ENCODE measurements around the gene CLN6. TPM values are rescaled to one million over a fixed set of nuclear protein-coding genes. Genes with fewer than 3 reads are reported as not detected.
A peak's percentile ranks its signal among the peaks of the same experiment; 100 is the strongest.

The CLN6 gene
- total and polyA plus RNA-seq, 9 of the 15 experiments (the other 6 are each of a cell fraction or from before 2014, with no cell fraction given): 0.71 to 53.3 (median 39.3) TPM

DNA sequence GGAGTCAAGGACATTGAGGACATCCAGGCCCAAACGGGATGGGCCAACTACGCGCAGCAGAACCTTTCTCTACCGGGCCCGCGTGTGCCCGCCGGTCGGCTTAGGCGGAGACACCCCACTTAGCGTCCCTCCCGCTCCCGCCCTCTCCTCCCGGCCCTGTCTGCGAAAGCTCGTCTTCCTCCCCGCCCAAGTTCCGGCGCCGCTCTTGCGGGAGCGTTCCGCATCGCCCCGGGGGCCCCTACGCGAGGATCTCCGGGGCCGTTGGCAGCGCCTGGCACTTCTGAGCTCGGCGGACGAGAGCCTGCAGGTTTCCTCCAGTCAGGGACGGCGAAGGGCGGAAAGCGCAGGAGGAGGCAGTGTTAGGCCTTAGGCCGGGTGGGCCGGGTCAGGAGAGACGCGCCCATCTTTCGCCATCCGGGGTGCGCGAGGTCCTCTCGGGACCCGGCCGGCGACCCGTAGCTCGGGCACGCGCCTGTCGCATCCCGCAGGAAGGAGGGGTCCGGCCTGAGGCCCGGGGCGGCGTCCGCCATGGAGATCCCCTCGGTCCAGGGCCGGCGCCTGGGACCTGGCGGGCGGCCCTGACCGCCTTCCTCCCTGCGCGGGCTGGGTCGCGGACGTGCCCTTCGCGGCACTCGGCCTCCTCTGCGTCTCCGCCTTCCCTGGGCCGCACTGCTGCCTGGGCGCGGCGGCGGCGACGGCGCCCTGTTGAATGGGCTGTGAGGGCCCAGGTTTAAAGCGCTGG is 48.2 kb upstream of the CLN6 start, which contains the start of gene FEM1B (continued):
- TF ChIP-seq, protein P1, sequence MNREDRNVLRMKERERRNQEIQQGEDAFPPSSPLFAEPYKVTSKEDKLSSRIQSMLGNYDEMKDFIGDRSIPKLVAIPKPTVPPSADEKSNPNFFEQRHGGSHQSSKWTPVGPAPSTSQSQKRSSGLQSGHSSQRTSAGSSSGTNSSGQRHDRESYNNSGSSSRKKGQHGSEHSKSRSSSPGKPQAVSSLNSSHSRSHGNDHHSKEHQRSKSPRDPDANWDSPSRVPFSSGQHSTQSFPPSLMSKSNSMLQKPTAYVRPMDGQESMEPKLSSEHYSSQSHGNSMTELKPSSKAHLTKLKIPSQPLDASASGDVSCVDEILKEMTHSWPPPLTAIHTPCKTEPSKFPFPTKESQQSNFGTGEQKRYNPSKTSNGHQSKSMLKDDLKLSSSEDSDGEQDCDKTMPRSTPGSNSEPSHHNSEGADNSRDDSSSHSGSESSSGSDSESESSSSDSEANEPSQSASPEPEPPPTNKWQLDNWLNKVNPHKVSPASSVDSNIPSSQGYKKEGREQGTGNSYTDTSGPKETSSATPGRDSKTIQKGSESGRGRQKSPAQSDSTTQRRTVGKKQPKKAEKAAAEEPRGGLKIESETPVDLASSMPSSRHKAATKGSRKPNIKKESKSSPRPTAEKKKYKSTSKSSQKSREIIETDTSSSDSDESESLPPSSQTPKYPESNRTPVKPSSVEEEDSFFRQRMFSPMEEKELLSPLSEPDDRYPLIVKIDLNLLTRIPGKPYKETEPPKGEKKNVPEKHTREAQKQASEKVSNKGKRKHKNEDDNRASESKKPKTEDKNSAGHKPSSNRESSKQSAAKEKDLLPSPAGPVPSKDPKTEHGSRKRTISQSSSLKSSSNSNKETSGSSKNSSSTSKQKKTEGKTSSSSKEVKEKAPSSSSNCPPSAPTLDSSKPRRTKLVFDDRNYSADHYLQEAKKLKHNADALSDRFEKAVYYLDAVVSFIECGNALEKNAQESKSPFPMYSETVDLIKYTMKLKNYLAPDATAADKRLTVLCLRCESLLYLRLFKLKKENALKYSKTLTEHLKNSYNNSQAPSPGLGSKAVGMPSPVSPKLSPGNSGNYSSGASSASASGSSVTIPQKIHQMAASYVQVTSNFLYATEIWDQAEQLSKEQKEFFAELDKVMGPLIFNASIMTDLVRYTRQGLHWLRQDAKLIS (CRISPR knock-in tag; IDR thresholded peaks at IDR 0.05): no peak; the same call in 1 of the 2 replicates
- peak; percentile 34 for TF ChIP-seq TRIM28 (IDR thresholded peaks at IDR 0.05)
- TF ChIP-seq, protein P2, sequence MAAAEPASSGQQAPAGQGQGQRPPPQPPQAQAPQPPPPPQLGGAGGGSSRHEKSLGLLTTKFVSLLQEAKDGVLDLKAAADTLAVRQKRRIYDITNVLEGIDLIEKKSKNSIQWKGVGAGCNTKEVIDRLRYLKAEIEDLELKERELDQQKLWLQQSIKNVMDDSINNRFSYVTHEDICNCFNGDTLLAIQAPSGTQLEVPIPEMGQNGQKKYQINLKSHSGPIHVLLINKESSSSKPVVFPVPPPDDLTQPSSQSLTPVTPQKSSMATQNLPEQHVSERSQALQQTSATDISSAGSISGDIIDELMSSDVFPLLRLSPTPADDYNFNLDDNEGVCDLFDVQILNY (CRISPR knock-in tag; IDR thresholded peaks at IDR 0.05): peak; percentile 64; the same call in 1 of the 2 replicates
- TF ChIP-seq, protein P3, sequence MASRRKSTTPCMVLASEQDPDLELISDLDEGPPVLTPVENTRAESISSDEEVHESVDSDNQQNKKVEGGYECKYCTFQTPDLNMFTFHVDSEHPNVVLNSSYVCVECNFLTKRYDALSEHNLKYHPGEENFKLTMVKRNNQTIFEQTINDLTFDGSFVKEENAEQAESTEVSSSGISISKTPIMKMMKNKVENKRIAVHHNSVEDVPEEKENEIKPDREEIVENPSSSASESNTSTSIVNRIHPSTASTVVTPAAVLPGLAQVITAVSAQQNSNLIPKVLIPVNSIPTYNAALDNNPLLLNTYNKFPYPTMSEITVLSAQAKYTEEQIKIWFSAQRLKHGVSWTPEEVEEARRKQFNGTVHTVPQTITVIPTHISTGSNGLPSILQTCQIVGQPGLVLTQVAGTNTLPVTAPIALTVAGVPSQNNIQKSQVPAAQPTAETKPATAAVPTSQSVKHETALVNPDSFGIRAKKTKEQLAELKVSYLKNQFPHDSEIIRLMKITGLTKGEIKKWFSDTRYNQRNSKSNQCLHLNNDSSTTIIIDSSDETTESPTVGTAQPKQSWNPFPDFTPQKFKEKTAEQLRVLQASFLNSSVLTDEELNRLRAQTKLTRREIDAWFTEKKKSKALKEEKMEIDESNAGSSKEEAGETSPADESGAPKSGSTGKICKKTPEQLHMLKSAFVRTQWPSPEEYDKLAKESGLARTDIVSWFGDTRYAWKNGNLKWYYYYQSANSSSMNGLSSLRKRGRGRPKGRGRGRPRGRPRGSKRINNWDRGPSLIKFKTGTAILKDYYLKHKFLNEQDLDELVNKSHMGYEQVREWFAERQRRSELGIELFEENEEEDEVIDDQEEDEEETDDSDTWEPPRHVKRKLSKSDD (conservative IDR thresholded peaks at IDR 0.05; ENCODE audit: low read length): no peak
- peak; percentile 46; the same call in 1 of the 2 replicates for TF ChIP-seq ZC3H11A (IDR thresholded peaks at IDR 0.05; ENCODE audit: low read depth, low read length)
- TF ChIP-seq, protein P4, sequence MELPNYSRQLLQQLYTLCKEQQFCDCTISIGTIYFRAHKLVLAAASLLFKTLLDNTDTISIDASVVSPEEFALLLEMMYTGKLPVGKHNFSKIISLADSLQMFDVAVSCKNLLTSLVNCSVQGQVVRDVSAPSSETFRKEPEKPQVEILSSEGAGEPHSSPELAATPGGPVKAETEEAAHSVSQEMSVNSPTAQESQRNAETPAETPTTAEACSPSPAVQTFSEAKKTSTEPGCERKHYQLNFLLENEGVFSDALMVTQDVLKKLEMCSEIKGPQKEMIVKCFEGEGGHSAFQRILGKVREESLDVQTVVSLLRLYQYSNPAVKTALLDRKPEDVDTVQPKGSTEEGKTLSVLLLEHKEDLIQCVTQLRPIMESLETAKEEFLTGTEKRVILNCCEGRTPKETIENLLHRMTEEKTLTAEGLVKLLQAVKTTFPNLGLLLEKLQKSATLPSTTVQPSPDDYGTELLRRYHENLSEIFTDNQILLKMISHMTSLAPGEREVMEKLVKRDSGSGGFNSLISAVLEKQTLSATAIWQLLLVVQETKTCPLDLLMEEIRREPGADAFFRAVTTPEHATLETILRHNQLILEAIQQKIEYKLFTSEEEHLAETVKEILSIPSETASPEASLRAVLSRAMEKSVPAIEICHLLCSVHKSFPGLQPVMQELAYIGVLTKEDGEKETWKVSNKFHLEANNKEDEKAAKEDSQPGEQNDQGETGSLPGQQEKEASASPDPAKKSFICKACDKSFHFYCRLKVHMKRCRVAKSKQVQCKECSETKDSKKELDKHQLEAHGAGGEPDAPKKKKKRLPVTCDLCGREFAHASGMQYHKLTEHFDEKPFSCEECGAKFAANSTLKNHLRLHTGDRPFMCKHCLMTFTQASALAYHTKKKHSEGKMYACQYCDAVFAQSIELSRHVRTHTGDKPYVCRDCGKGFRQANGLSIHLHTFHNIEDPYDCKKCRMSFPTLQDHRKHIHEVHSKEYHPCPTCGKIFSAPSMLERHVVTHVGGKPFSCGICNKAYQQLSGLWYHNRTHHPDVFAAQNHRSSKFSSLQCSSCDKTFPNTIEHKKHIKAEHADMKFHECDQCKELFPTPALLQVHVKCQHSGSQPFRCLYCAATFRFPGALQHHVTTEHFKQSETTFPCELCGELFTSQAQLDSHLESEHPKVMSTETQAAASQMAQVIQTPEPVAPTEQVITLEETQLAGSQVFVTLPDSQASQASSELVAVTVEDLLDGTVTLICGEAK (IDR thresholded peaks at IDR 0.05): peak; percentile 97
- TF ChIP-seq, protein P4 (CRISPR knock-in tag; IDR thresholded peaks at IDR 0.05): no peak
- TF ChIP-seq CEBPG (CRISPR knock-in tag; IDR thresholded peaks at IDR 0.05): peak; percentile 27; the same call in 1 of the 2 replicates
- no peak; a peak in 1 of 4 replicates for TF ChIP-seq CEBPG (tag; conservative IDR thresholded peaks at IDR 0.05 in 1 of 2, IDR thresholded peaks at IDR 0.05 in 1 of 2)
- TF ChIP-seq NCOR1 (IDR thresholded peaks at IDR 0.05): peak; percentile 38; the same call in 1 of the 2 replicates
